Epithelial cell of esophagus (primary cell): ENCODE measurements around the gene PLB1.

Experiments
- DNase-seq: peaks from one replicate; pipeline ENCODE4 v3.0.0; 2010; ENCODE audit warnings: low read depth
- H3K4me3 ChIP-seq: 2 replicates; pipeline ENCODE4 v1.5.1; 2011; ENCODE audit warnings: mild to moderate bottlenecking, low read length, control low read depth
- TF ChIP-seq, protein P1 (sequence below): IDR thresholded peaks from 2 replicates; pipeline ENCODE4 v1.5.1; 2011; ENCODE audit warnings: low read depth, mild to moderate bottlenecking, low read length, control low read depth, inconsistent platforms; ENCODE audit not compliant: insufficient read depth; ENCODE audit errors: missing control alignments

The PLB1 gene

DNA sequence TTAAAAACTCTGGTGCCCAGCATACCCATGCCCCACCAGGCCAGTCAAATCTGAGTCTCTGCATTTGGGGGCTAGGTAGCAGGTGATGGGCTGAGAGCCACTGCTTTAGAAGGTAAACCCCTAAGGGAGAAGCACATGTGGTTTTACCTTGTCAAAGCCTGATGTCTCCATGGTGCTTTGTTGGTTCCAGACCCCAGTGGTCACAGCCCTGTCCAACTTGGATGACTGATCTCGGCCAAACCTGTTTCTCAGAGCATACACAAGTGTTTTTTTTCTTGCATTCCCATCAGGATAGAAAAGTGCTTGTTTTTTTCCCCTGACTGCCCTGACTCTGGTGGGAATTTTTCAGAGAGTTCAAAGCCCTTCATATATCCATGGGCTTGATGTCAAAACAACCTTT lies 13.5 kb downstream of the PLB1 start:
- no peak overlapping the region for H3K4me3 ChIP-seq
- DNase-seq: no peak
- TF ChIP-seq, protein P1, sequence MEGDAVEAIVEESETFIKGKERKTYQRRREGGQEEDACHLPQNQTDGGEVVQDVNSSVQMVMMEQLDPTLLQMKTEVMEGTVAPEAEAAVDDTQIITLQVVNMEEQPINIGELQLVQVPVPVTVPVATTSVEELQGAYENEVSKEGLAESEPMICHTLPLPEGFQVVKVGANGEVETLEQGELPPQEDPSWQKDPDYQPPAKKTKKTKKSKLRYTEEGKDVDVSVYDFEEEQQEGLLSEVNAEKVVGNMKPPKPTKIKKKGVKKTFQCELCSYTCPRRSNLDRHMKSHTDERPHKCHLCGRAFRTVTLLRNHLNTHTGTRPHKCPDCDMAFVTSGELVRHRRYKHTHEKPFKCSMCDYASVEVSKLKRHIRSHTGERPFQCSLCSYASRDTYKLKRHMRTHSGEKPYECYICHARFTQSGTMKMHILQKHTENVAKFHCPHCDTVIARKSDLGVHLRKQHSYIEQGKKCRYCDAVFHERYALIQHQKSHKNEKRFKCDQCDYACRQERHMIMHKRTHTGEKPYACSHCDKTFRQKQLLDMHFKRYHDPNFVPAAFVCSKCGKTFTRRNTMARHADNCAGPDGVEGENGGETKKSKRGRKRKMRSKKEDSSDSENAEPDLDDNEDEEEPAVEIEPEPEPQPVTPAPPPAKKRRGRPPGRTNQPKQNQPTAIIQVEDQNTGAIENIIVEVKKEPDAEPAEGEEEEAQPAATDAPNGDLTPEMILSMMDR: no peak

DNA sequence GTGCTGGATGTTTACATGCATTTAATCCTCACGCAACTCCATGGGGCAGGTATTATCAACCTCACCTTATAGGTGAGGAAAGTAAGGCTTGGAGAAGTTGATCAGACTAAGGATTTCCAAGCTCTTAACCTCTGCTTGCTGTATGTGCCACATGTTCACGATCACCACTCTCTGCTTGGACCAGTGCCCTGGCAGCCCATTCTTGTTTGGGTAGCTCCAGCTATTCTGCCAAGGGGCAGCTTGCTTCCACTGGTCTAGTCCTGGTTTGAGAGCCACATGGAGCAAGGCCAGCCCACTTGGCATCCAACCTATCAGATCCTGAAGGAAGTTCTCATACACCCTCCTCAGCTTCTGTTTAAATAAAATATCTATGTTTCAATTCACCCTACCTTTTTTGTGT lies 14.3 kb downstream of the PLB1 start:
- TF ChIP-seq, protein P1: no peak
- DNase-seq: no peak
- H3K4me3 ChIP-seq: no peak overlapping the region

- H3K4me3 ChIP-seq: no peak overlapping the region
- TF ChIP-seq, protein P1: no peak
- DNase-seq: no peak
Measured at GRCh38 chr2:28511871-28512606, 16.2 kb downstream of the PLB1 start.

- TF ChIP-seq, protein P1: no peak
- no peak overlapping the region for H3K4me3 ChIP-seq
- no peak for DNase-seq
Measured at GRCh38 chr2:28512607-28512965, 16.7 kb downstream of the PLB1 start.

DNA sequence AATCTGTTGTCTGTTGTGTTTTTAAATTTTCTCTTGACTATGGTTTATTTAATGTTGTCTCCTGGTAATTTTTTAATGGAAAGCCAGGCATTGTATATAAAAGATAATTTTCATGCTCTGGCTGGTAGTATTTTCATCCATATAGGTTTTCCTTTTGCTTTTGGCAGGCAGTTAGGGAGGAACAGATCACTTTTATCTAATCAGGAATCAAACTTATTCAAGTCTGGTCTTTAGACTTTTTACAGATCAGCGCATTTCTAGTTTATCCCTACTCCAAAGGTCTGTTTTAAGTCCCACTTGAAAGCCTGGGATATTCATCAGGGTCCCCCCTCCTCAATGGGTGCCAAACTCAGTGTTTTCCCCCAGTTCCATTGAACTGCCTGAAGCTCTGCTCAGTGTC lies 17.2 kb downstream of the PLB1 start:
- TF ChIP-seq, protein P1: no peak
- no peak overlapping the region for H3K4me3 ChIP-seq
- DNase-seq: no peak

- no peak overlapping the region for H3K4me3 ChIP-seq
- TF ChIP-seq, protein P1: no peak
- DNase-seq: no peak
Measured at GRCh38 chr2:28515176-28515751, 19.4 kb downstream of the PLB1 start.

DNA sequence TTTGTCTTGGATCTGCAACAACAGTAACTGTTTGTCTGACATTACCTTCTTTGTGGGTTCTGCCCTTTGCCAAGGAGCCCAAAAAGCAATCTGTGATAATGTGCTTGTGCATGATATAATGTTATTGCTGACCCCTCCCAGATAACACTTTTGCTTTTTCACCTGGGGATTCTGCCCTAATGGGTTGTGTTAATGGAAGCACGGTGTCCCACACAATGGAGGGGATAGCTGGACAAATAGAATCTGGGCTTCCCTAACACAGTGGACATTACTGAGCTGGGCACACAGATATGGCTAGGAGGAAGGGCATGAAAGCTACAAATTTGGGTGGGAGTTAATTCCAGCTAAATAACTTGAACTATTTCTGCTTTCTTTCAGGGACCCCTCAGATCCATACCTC lies 20.6 kb downstream of the PLB1 start:
- no peak for DNase-seq
- TF ChIP-seq, protein P1: no peak
- H3K4me3 ChIP-seq: no peak overlapping the region
